Activated CD8-positive, alpha-beta T cell treated with anti-CD3 and anti-CD28 coated beads for 36 hours (primary cell): ENCODE results near the gene CES4A. TPM values are rescaled to one million over a fixed set of nuclear protein-coding genes. Genes with fewer than 3 reads are reported as not detected.

Experiments used
- ATAC-seq: fragments of 200-7000 bp; cut with Tn5 transposase; one replicate; pipeline ENCODE4 v1.10.0; 2021; ENCODE audit warnings: mild to moderate bottlenecking, moderate library complexity
- CTCF ChIA-PET: fragments of 350-600 bp; sonication (Branson Sonifier 250); formaldehyde crosslinking; loops from one replicate; lab custom pipeline; 2021; ENCODE audit warnings: antibody characterized with exemption; lab: Charles Lee
- POLR2A ChIA-PET: fragments of 350-600 bp; sonication (Branson Sonifier 250); formaldehyde crosslinking; loops from one replicate; lab custom pipeline; 2021; ENCODE audit warnings: antibody characterized with exemption; lab: Charles Lee
- DNase-seq: peaks from one replicate; pipeline ENCODE4 v3.0.0-alpha.2; 2020
- H3K27ac Mint-ChIP-seq: one replicate; pipeline ENCODE4 v1.8.0; 2021; ENCODE audit warnings: mild to moderate bottlenecking, mixed read lengths
- H3K27me3 Mint-ChIP-seq: one replicate; pipeline ENCODE4 v1.8.0; 2021; ENCODE audit warnings: mixed read lengths
- H3K36me3 Mint-ChIP-seq: one replicate; pipeline ENCODE4 v1.8.0; 2021; ENCODE audit warnings: low read depth, mixed read lengths
- H3K4me1 Mint-ChIP-seq: one replicate; pipeline ENCODE4 v1.8.0; 2021; ENCODE audit warnings: low read depth, mixed read lengths
- H3K4me3 Mint-ChIP-seq: one replicate; pipeline ENCODE4 v1.8.0; 2021; ENCODE audit warnings: mild to moderate bottlenecking, moderate library complexity, mixed read lengths
- H3K9me3 Mint-ChIP-seq: one replicate; pipeline ENCODE4 v1.8.0; 2021; ENCODE audit warnings: mixed read lengths
- intact Hi-C: fragments of 100-400 bp; cut with micrococcal nuclease; formaldehyde crosslinking; loops from one replicate; pipeline ENCODE4 v1.10.0; 2022
- total RNA-seq, 2 experiments: library from RNA; stranded (reverse); gene quantifications; one replicate each; pipeline ENCODE4 v1.2.3, GENCODE V29; 2021
- TF ChIP-seq, protein P1 (sequence below): fragments of 200-600 bp; IDR thresholded peaks from one replicate; pipeline ENCODE4 v1.8.0; 2022; ENCODE audit warnings: antibody characterized with exemption, mild to moderate bottlenecking

The CES4A gene
- total RNA-seq, 2 experiments from 2014 or later, result 4.5 to 5.9 TPM

- intact Hi-C loops, result loop anchor here (5.0 kb wide), 3 partner anchors 36 to 139 kb away; partner anchors contain the start of genes FBXL8 and TRADD
- DNase-seq (peak; percentile 95), ATAC-seq (peak; percentile 87)
- ChIA-PET CTCF (interaction anchor here (0.6 to 9.1 kb wide), 58 partner anchors 8 to 232 kb away, joined by 3 to 187 read pairs (median 5); partner anchors contain the start of genes B3GNT9, CBFB, CES3 and EXOC3L1), POLR2A (interaction anchor here (0.6 to 2.0 kb wide), 10 partner anchors 12 to 153 kb away, joined by 3 to 6 read pairs (median 3); partner anchors contain the start of genes NOL3 and PDP2)
- TF ChIP-seq, protein P1, sequence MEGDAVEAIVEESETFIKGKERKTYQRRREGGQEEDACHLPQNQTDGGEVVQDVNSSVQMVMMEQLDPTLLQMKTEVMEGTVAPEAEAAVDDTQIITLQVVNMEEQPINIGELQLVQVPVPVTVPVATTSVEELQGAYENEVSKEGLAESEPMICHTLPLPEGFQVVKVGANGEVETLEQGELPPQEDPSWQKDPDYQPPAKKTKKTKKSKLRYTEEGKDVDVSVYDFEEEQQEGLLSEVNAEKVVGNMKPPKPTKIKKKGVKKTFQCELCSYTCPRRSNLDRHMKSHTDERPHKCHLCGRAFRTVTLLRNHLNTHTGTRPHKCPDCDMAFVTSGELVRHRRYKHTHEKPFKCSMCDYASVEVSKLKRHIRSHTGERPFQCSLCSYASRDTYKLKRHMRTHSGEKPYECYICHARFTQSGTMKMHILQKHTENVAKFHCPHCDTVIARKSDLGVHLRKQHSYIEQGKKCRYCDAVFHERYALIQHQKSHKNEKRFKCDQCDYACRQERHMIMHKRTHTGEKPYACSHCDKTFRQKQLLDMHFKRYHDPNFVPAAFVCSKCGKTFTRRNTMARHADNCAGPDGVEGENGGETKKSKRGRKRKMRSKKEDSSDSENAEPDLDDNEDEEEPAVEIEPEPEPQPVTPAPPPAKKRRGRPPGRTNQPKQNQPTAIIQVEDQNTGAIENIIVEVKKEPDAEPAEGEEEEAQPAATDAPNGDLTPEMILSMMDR, result peak; percentile 78
- Mint-ChIP-seq H3K27me3 (no peaks in the 10 kb centered on the region), H3K27ac (peak overlapping the region; percentile 52), H3K9me3 (no peaks in the 10 kb centered on the region), H3K4me1 (peaks cover 17% of the 10 kb centered on the region), H3K4me3 (no peak overlapping the region), H3K36me3 (peaks cover 2% of the 10 kb centered on the region)
Observed at GRCh38 chr16:67017810-67018488, 29.6 kb downstream of the CES4A start.

DNA sequence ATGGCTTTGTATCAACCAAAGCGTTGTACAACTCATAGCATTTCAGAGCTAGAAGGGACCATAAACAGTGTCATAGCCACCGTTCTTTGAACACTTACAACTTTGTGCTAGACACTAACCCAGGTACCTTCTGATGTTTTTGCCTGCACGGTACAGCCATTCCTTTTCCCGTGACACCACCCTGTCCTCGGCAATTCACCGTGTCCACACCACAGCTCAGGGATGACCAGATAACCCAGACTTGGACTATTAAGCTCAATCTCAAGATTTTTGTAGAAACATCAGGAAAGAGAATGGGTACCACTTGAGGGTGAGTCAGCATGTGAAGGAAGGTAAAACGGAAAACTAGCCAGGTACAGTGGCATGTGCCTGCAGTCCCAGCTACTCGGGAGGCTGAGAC, 30.8 kb downstream of the CES4A start:
- H3K4me1 Mint-ChIP-seq, result peaks cover 14% of the 10 kb centered on the region
- no peaks in the 10 kb centered on the region for H3K27me3 Mint-ChIP-seq
- CTCF ChIA-PET, result interaction anchor here (1.1 to 9.1 kb wide), 14 partner anchors 9 to 165 kb away, joined by 3 to 187 read pairs (median 17); partner anchors contain the start of genes B3GNT9, CBFB, CES3 and FBXL8
- intact Hi-C loops, result loop anchor here (5.0 kb wide), 3 partner anchors 37 to 138 kb away; partner anchors contain the start of genes FBXL8 and TRADD
- DNase-seq (no peak), ATAC-seq (no peak)
- no peaks in the 10 kb centered on the region for H3K36me3 Mint-ChIP-seq
- no peak overlapping the region for H3K27ac Mint-ChIP-seq
- no peaks in the 10 kb centered on the region for H3K9me3 Mint-ChIP-seq
- no peak overlapping the region for H3K4me3 Mint-ChIP-seq
- POLR2A ChIA-PET, result interaction anchor here (0.6 to 1.9 kb wide), 4 partner anchors 18 to 134 kb away, joined by 3 to 5 read pairs (median 4); no protein-coding TSS in a partner anchor
- TF ChIP-seq, protein P1, result no peak

DNA sequence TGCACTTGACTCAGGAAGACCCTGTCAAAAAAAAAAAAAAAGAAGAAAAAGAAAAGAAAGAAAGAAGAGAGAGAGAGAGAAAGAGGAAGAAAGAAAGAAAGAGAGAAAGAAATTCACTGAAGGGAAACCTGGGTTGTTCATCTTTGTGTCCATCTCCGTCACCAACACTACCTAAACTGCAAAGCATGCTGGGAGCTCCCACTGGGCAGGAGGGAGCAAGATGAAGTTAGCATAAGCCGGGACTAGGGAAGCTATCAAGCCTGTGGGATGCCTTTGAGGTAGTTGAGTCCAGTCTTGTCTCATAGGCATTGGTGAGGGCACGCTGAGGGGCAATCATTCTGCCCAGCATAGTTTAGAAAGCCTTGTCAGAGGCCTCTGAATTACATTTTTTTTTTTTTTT, 32.9 kb downstream of the CES4A start:
- ChIA-PET POLR2A (interaction anchor here (0.8 kb wide), 1 partner anchor 21 kb away, joined by 4 read pairs; no protein-coding TSS in a partner anchor), CTCF (interaction anchor here (0.9 to 9.1 kb wide), 3 partner anchors 23 to 135 kb away, joined by 3 to 187 read pairs (median 3); partner anchors contain the start of genes B3GNT9, FBXL8 and TRADD)
- DNase-seq (no peak), ATAC-seq (no peak)
- intact Hi-C loops, result no loop called here
- Mint-ChIP-seq H3K4me3 (no peak overlapping the region), H3K27me3 (no peaks in the 10 kb centered on the region), H3K9me3 (no peaks in the 10 kb centered on the region), H3K4me1 (peaks cover 15% of the 10 kb centered on the region), H3K36me3 (no peaks in the 10 kb centered on the region), H3K27ac (no peak overlapping the region)
- TF ChIP-seq, protein P1, result no peak

- no peak for ATAC-seq
- H3K4me1 Mint-ChIP-seq, result peaks cover 19% of the 10 kb centered on the region
- intact Hi-C loops, result no loop called here
- H3K27me3 Mint-ChIP-seq, result no peaks in the 10 kb centered on the region
- no peaks in the 10 kb centered on the region for H3K9me3 Mint-ChIP-seq
- no peaks in the 10 kb centered on the region for H3K36me3 Mint-ChIP-seq
- TF ChIP-seq, protein P1, result no peak
- DNase-seq, result peak; percentile 0
- ChIA-PET POLR2A (interaction anchor here (0.8 kb wide), 1 partner anchor 119 kb away, joined by 3 read pairs; no protein-coding TSS in a partner anchor), CTCF (interaction anchor here (1.0 to 9.1 kb wide), 3 partner anchors 44 to 134 kb away, joined by 4 to 187 read pairs (median 8); partner anchors contain the start of genes B3GNT9, FBXL8 and TRADD)
- no peak overlapping the region for H3K27ac Mint-ChIP-seq
- no peak overlapping the region for H3K4me3 Mint-ChIP-seq
Observed at GRCh38 chr16:67022531-67023214, 34.3 kb downstream of the CES4A start.
